DOHH2 (cell line): Measurements from ENCODE around the gene ZNF324B.
A peak's percentile ranks its signal among the peaks of the same experiment; 100 is the strongest.

Source experiments
- H3F3A ChIP-seq: fragments of 200-600 bp; sonication (generic), shearing (Covaris generic); 2 replicates; pipeline ENCODE4 v1.6.0; 2016; ENCODE audit warnings: antibody characterized with exemption, mild to moderate bottlenecking; ENCODE audit not compliant: control insufficient read depth, insufficient read depth
- H3K27ac ChIP-seq: fragments of 200-600 bp; sonication (generic); 2 replicates; pipeline ENCODE4 v1.5.1; 2014; ENCODE audit warnings: low read depth, mild to moderate bottlenecking, low read length, moderate library complexity
- H3K27me3 ChIP-seq: fragments of 200-600 bp; sonication (generic); 2 replicates; pipeline ENCODE4 v1.6.1; 2014; ENCODE audit warnings: mild to moderate bottlenecking, low read length, mixed read lengths; ENCODE audit not compliant: control insufficient read depth
- H3K36me3 ChIP-seq: fragments of 200-600 bp; sonication (generic); 2 replicates; pipeline ENCODE4 v1.6.1; 2014; ENCODE audit warnings: mild to moderate bottlenecking, low read length, moderate library complexity, mixed read lengths; ENCODE audit not compliant: control insufficient read depth
- H3K4me1 ChIP-seq: fragments of 200-600 bp; sonication (generic); 2 replicates; pipeline ENCODE4 v1.6.1; 2014; ENCODE audit warnings: mild to moderate bottlenecking, low read length, mixed read lengths; ENCODE audit not compliant: control insufficient read depth
- H3K4me2 ChIP-seq: fragments of 200-600 bp; sonication (generic); 2 replicates; pipeline ENCODE4 v1.6.0; 2014; ENCODE audit warnings: mild to moderate bottlenecking, low read length, moderate library complexity
- H3K4me3 ChIP-seq: fragments of 200-600 bp; sonication (generic); 2 replicates; pipeline ENCODE4 v1.5.1; 2014; ENCODE audit warnings: mild to moderate bottlenecking, low read length, mixed read lengths
- H3K79me2 ChIP-seq: fragments of 200-600 bp; sonication (generic); 2 replicates; pipeline ENCODE4 v1.6.1; 2014; ENCODE audit warnings: mild to moderate bottlenecking, low read length, mixed read lengths; ENCODE audit not compliant: control insufficient read depth
- H3K9me2 ChIP-seq: fragments of 200-600 bp; sonication (generic); replicated peaks from 2 replicates; pipeline ENCODE4 v1.6.1; 2014; ENCODE audit warnings: mild to moderate bottlenecking, low read length, mixed read lengths; ENCODE audit not compliant: control insufficient read depth
- H3K9me3 ChIP-seq: fragments of 200-600 bp; sonication (generic); 2 replicates; pipeline ENCODE4 v1.6.1; 2014; ENCODE audit warnings: antibody characterized with exemption, low read length, mixed read lengths; ENCODE audit not compliant: control insufficient read depth, insufficient read depth
- H4K20me1 ChIP-seq: fragments of 200-600 bp; sonication (generic); 2 replicates; pipeline ENCODE4 v1.6.0; 2014; ENCODE audit warnings: low read depth, mild to moderate bottlenecking, antibody characterized with exemption, low read length, moderate library complexity; ENCODE audit not compliant: control insufficient read depth, insufficient read depth
- CTCF ChIP-seq: fragments of 200-600 bp; sonication (generic); IDR thresholded peaks from one replicate; pipeline ENCODE4 v1.5.1; 2014; ENCODE audit warnings: antibody characterized with exemption, mild to moderate bottlenecking, low read depth, low read length; ENCODE audit not compliant: poor library complexity, severe bottlenecking
- EZH2phosphoT487 ChIP-seq: fragments of 200-600 bp; sonication (generic); IDR thresholded peaks from 2 replicates; pipeline ENCODE4 v1.6.1; 2017; ENCODE audit warnings: borderline replicate concordance, mild to moderate bottlenecking, antibody characterized with exemption, low read length, moderate library complexity, mixed read lengths

The ZNF324B gene

GRCh38 chr19:58474997-58475713, 23.7 kb downstream of the ZNF324B start:
- peak overlapping the region; percentile 79 for H3K27ac ChIP-seq
- H3F3A ChIP-seq, result peaks cover 12% of the 10 kb centered on the region
- no peaks in the 10 kb centered on the region for H3K9me2 ChIP-seq
- peak overlapping the region; percentile 97 for H3K4me3 ChIP-seq
- TF ChIP-seq CTCF (no peak), EZH2phosphoT487 (no peak)
- H3K79me2 ChIP-seq, result no peaks in the 10 kb centered on the region
- no peaks in the 10 kb centered on the region for H3K27me3 ChIP-seq
- H4K20me1 ChIP-seq, result no peaks in the 10 kb centered on the region; the same call in 1 of the 2 replicates
- peaks cover 26% of the 10 kb centered on the region for H3K36me3 ChIP-seq
- peaks cover 22% of the 10 kb centered on the region for H3K4me1 ChIP-seq
- no peaks in the 10 kb centered on the region for H3K9me3 ChIP-seq
- H3K4me2 ChIP-seq, result peak overlapping the region; percentile 100

- no peaks in the 10 kb centered on the region; the same call in 1 of the 2 replicates for H4K20me1 ChIP-seq
- peaks cover 21% of the 10 kb centered on the region for H3K36me3 ChIP-seq
These were observed 24.5 kb downstream of the ZNF324B start, which contains the start of gene ZNF446 for GRCh38 chr19:58475714-58476497. Gene ZNF446 (plus strand): TSS chr19:58476352. CDS start chr19:58477219, 867 bp downstream.

GRCh38 chr19:58476498-58477015, 25.1 kb downstream of the ZNF324B start:
- TF ChIP-seq CTCF (no peak), EZH2phosphoT487 (no peak)
- no peaks in the 10 kb centered on the region for H3K9me3 ChIP-seq
- H3K9me2 ChIP-seq, result no peaks in the 10 kb centered on the region
- H3K4me1 ChIP-seq, result peaks cover 22% of the 10 kb centered on the region
- H3K27me3 ChIP-seq, result no peaks in the 10 kb centered on the region
- H3K27ac ChIP-seq, result peak overlapping the region; percentile 79
- no peaks in the 10 kb centered on the region; the same call in 1 of the 2 replicates for H4K20me1 ChIP-seq
- peaks cover 12% of the 10 kb centered on the region for H3F3A ChIP-seq
- peak overlapping the region; percentile 97 for H3K4me3 ChIP-seq
- H3K36me3 ChIP-seq, result peaks cover 21% of the 10 kb centered on the region
- no peaks in the 10 kb centered on the region for H3K79me2 ChIP-seq
- peak overlapping the region; percentile 100 for H3K4me2 ChIP-seq

More at GRCh38 chr19:58475714-58476497, 24.5 kb downstream of the ZNF324B start, which contains the start of gene ZNF446:
- no peak for TF ChIP-seq EZH2phosphoT487
- TF ChIP-seq CTCF, result no peak
- no peaks in the 10 kb centered on the region for H3K9me3 ChIP-seq
- peak within 1 kb of the TSS; percentile 79 for H3K27ac ChIP-seq
- H3K4me1 ChIP-seq, result peaks cover 22% of the 10 kb centered on the region
- no peaks in the 10 kb centered on the region for H3K27me3 ChIP-seq
- H3K4me2 ChIP-seq, result peak within 1 kb of the TSS; percentile 100
- peaks cover 12% of the 10 kb centered on the region for H3F3A ChIP-seq
- peak within 1 kb of the TSS; percentile 97 for H3K4me3 ChIP-seq
- H3K9me2 ChIP-seq, result no peaks in the 10 kb centered on the region
- no peaks in the 10 kb centered on the region for H3K79me2 ChIP-seq
